Chondrocyte (in vitro differentiated cells): Measurements from ENCODE around the gene VRK3. TPM values are rescaled to one million over a fixed set of nuclear protein-coding genes. Genes with fewer than 3 reads are reported as not detected.

Source experiments
- DNase-seq: peaks from one replicate; pipeline ENCODE4 v3.0.0; 2021; ENCODE audit warnings: mixed read lengths, low spot score
- H3K27ac Mint-ChIP-seq: one replicate; pipeline ENCODE4 v1.8.0; 2021; ENCODE audit warnings: mild to moderate bottlenecking, moderate library complexity, mixed read lengths; ENCODE audit not compliant: unreplicated experiment
- H3K27me3 Mint-ChIP-seq: 2 replicates; pipeline ENCODE4 v1.8.0; 2021; ENCODE audit warnings: low read depth, mixed read lengths
- H3K36me3 Mint-ChIP-seq: 2 replicates; pipeline ENCODE4 v1.8.0; 2021; ENCODE audit warnings: low read depth, mixed read lengths
- H3K4me1 Mint-ChIP-seq: 2 replicates; pipeline ENCODE4 v1.8.0; 2021; ENCODE audit warnings: low read depth, mild to moderate bottlenecking, mixed read lengths
- H3K4me3 Mint-ChIP-seq: one replicate; pipeline ENCODE4 v1.8.0; 2021; ENCODE audit warnings: mild to moderate bottlenecking, moderate library complexity, mixed read lengths; ENCODE audit not compliant: unreplicated experiment
- H3K9me3 Mint-ChIP-seq: 2 replicates; pipeline ENCODE4 v1.8.0; 2021; ENCODE audit warnings: low read depth, mixed read lengths
- total RNA-seq: library from RNA; stranded (reverse); gene quantifications from 3 replicates; pipeline ENCODE4 v1.2.1, GENCODE V29; 2021
- TF ChIP-seq, protein P1 (sequence below): fragments of 200-600 bp; sonication (generic); IDR thresholded peaks from 2 replicates; pipeline ENCODE4 v1.5.0; 2021; ENCODE audit warnings: antibody characterized with exemption, mild to moderate bottlenecking, moderate library complexity

The VRK3 gene
- total RNA-seq, 1 donor from 2014 or later = 21.1 TPM

DNA sequence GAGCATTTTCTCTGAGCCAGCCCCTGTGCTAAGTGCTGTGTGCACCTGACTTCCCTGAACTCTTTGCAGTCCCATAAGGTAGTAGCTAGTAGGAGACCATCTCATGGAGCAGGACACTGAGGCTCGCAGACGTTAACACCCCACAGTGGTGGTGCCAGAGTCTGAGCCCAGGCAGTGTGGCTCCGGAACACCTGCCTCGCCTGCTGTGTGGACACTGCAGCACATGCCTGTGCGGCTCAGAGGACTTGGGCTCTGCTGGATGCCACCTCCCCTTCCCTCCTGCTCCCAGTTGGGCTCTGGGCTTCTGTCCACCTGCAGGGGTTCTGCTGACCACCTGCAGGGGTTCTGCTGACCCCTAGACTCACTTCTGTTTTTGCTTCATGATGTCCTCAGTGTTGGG lies 37.2 kb downstream of the VRK3 start:
- TF ChIP-seq, protein P1, sequence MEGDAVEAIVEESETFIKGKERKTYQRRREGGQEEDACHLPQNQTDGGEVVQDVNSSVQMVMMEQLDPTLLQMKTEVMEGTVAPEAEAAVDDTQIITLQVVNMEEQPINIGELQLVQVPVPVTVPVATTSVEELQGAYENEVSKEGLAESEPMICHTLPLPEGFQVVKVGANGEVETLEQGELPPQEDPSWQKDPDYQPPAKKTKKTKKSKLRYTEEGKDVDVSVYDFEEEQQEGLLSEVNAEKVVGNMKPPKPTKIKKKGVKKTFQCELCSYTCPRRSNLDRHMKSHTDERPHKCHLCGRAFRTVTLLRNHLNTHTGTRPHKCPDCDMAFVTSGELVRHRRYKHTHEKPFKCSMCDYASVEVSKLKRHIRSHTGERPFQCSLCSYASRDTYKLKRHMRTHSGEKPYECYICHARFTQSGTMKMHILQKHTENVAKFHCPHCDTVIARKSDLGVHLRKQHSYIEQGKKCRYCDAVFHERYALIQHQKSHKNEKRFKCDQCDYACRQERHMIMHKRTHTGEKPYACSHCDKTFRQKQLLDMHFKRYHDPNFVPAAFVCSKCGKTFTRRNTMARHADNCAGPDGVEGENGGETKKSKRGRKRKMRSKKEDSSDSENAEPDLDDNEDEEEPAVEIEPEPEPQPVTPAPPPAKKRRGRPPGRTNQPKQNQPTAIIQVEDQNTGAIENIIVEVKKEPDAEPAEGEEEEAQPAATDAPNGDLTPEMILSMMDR = no peak
- no peak overlapping the region for H3K4me3 Mint-ChIP-seq
- peaks cover 29% of the 10 kb centered on the region for H3K36me3 Mint-ChIP-seq
- no peak overlapping the region for H3K27ac Mint-ChIP-seq
- H3K4me1 Mint-ChIP-seq = no peaks in the 10 kb centered on the region
- no peaks in the 10 kb centered on the region for H3K27me3 Mint-ChIP-seq
- DNase-seq = no peak
- H3K9me3 Mint-ChIP-seq = no peaks in the 10 kb centered on the region

DNA sequence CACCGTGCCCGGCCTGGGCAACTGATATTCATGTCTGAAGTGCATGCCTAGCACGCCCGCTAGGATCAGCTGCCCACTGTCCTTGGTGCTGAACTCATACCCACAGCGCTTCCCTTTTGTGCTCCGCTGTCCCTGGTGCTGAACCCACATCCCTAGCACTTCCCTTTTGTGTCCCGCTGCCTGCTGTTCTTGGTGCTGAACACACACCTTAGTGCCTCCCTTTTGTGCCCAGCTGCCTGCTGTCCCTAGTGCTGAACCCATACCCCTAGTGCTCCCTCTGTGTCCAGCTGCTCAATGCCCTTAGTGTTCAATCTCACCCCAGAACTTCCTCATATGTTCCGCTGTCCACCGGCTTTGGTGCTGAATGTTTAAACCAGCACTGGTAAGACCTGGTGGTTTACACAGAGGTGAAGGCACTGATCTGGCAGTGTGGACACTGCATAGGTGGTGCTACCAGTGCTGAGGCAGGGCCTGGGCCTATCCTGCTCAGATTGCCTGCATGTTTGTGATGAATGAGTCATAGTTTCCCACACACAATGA lies 37.9 kb downstream of the VRK3 start:
- Mint-ChIP-seq H3K4me1 (no peaks in the 10 kb centered on the region), H3K27ac (no peak overlapping the region), H3K27me3 (no peaks in the 10 kb centered on the region), H3K4me3 (no peak overlapping the region), H3K9me3 (no peaks in the 10 kb centered on the region), H3K36me3 (peaks cover 25% of the 10 kb centered on the region)
- TF ChIP-seq, protein P1 = peak; percentile 40
- no peak for DNase-seq

DNA sequence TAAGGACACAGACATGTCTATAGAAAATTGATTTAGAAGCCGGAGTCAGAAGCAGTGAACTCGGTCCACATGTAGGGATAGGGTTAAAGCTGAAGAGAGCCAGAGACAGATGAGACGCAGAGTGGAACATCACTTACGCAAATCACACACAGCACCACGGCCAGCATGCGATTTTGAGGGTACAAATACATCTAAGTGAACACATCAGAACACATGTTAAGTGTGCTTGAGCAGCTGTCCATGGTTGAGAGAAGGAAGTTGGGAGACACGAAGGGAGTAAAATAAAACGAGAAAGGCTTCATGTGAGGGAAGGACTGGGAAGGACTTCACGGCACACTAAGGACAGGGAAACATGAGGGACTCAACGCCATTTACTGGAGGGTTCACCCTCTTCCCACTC lies 38.8 kb downstream of the VRK3 start:
- no peaks in the 10 kb centered on the region for H3K27me3 Mint-ChIP-seq

DNA sequence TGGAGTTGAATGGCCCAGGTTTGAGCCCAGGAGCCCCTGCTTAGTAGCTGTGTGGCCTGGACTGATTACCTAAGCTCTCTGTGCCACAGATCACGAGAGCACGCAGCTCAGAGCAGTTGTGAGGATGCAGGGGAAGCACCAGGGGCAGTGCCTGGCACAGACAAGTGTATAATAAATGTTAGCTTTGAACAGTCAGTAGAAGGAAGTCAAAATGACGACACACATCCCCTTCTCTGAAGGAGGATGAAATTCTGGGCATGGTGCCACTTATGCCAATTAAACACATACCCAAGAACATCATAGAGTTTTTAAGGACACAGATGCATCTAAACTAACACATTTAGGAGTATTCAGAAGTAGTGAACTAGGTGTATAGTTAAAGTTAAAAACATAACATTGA lies 39.3 kb downstream of the VRK3 start:
- no peak overlapping the region for H3K27ac Mint-ChIP-seq
- peaks cover 21% of the 10 kb centered on the region for H3K36me3 Mint-ChIP-seq

More for the DNA sequence above, 38.8 kb downstream of the VRK3 start:
- H3K27ac Mint-ChIP-seq = no peak overlapping the region
- TF ChIP-seq, protein P1 = no peak
- H3K9me3 Mint-ChIP-seq = no peaks in the 10 kb centered on the region
- no peaks in the 10 kb centered on the region for H3K4me1 Mint-ChIP-seq
- DNase-seq = no peak
- H3K36me3 Mint-ChIP-seq = peaks cover 26% of the 10 kb centered on the region
- H3K4me3 Mint-ChIP-seq = no peak overlapping the region

DNA sequence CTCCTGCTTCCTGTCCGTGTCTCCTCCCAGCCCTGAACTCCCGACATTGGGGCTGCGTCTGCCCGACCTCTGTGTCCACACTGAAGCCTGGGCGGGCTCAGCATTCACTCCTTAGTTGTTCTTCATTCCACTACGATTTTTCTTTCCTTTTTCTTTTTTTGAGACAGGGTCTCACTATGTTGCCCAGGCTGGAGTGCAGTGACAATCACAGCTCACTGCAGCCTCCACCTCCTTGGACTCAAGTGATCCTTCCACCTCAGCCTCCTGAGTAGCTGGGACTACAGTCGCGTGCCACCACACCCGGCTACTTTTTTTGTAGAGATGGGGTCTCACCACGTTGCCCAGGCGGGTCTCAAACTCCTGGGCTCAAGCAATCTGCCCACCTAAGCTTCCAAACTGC lies 40.7 kb downstream of the VRK3 start:
- no peaks in the 10 kb centered on the region for H3K9me3 Mint-ChIP-seq
- DNase-seq = no peak
- peaks cover 22% of the 10 kb centered on the region for H3K36me3 Mint-ChIP-seq
- no peak overlapping the region for H3K27ac Mint-ChIP-seq
- no peaks in the 10 kb centered on the region for H3K27me3 Mint-ChIP-seq
- no peak overlapping the region for H3K4me3 Mint-ChIP-seq
- TF ChIP-seq, protein P1 = no peak
- H3K4me1 Mint-ChIP-seq = no peaks in the 10 kb centered on the region

More for the DNA sequence above, 39.3 kb downstream of the VRK3 start:
- Mint-ChIP-seq H3K4me3 (no peak overlapping the region), H3K4me1 (no peaks in the 10 kb centered on the region), H3K27me3 (no peaks in the 10 kb centered on the region), H3K9me3 (no peaks in the 10 kb centered on the region)
- no peak for DNase-seq
- TF ChIP-seq, protein P1 = no peak
